ENCODE data around the gene MPZL2. TPM values are rescaled to one million over a fixed set of nuclear protein-coding genes. Genes with fewer than 3 reads are reported as not detected.
A peak's percentile ranks its signal among the peaks of the same experiment; 100 is the strongest.

The MPZL2 gene
- total RNA-seq, 4 donors from 2014 or later, result 21.0 to 32.4 (median 22.3) TPM

DNA sequence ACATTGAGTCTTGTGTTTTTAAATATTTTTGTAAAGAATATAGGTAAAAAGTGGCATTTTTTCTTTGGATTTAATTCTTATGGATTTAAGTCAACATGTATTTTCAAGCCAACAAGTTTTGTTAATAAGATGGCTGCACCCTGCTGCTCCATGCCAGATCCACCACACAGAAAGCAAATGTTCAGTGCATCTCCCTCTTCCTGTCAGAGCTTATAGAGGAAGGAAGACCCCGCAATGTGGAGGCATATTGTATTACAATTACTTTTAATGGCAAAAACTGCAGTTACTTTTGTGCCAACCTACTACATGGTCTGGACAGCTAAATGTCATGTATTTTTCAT lies 40.1 kb upstream of the MPZL2 start:
- no peaks in the 10 kb centered on the region for H3K27me3 ChIP-seq
- H3K9me3 ChIP-seq, result no peaks in the 10 kb centered on the region
- peak overlapping the region in 1 of 4 donors; percentile 37 for H3K4me3 ChIP-seq
- no peaks in the 10 kb centered on the region for H3K36me3 ChIP-seq
- no peak for TF ChIP-seq POLR2A (IDR thresholded peaks at IDR 0.05)
- TF ChIP-seq, protein P1, sequence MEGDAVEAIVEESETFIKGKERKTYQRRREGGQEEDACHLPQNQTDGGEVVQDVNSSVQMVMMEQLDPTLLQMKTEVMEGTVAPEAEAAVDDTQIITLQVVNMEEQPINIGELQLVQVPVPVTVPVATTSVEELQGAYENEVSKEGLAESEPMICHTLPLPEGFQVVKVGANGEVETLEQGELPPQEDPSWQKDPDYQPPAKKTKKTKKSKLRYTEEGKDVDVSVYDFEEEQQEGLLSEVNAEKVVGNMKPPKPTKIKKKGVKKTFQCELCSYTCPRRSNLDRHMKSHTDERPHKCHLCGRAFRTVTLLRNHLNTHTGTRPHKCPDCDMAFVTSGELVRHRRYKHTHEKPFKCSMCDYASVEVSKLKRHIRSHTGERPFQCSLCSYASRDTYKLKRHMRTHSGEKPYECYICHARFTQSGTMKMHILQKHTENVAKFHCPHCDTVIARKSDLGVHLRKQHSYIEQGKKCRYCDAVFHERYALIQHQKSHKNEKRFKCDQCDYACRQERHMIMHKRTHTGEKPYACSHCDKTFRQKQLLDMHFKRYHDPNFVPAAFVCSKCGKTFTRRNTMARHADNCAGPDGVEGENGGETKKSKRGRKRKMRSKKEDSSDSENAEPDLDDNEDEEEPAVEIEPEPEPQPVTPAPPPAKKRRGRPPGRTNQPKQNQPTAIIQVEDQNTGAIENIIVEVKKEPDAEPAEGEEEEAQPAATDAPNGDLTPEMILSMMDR (IDR thresholded peaks at IDR 0.05), result no peak
- H3K4me1 ChIP-seq, result no peaks in the 10 kb centered on the region
- no peak for DNase-seq
- peak overlapping the region in 3 of 4 donors; percentile 68 to 73 (median 72) for H3K27ac ChIP-seq

DNA sequence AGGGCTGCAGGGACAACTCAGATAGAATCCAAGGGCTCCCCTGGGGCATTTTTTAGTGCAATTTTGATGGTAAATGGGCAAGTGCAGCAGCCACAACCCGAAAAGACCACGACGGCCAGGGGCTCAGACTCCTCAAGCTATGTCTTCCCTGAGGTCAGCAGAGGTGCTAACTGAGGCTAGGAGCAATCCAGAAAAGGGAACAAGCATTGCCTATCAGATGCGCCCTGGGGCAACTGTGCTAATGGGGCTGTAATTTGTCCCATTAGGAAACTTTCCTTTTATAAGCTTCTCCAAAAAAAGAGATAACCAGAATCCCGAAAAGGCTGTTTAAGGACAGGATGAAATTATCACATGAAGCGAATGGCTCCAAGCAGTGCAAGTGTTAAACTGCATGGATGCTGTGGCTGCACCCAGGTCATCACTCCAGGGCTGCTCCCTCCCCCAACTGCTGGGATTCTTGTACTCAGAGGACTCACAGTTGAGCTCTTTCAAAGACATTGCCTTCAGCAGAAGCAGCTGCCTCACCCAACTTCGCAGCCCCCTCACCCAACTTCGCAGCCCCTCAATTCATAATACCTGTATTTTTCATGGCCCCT lies 37.6 kb upstream of the MPZL2 start:
- TF ChIP-seq POLR2A (IDR thresholded peaks at IDR 0.05), result no peak
- TF ChIP-seq, protein P1 (IDR thresholded peaks at IDR 0.05), result no peak
- Histone ChIP-seq H3K27ac (no peak overlapping the region), H3K27me3 (no peaks in the 10 kb centered on the region), H3K4me3 (no peak overlapping the region), H3K36me3 (no peaks in the 10 kb centered on the region), H3K4me1 (no peaks in the 10 kb centered on the region), H3K9me3 (no peaks in the 10 kb centered on the region)
- no peak for DNase-seq

DNA sequence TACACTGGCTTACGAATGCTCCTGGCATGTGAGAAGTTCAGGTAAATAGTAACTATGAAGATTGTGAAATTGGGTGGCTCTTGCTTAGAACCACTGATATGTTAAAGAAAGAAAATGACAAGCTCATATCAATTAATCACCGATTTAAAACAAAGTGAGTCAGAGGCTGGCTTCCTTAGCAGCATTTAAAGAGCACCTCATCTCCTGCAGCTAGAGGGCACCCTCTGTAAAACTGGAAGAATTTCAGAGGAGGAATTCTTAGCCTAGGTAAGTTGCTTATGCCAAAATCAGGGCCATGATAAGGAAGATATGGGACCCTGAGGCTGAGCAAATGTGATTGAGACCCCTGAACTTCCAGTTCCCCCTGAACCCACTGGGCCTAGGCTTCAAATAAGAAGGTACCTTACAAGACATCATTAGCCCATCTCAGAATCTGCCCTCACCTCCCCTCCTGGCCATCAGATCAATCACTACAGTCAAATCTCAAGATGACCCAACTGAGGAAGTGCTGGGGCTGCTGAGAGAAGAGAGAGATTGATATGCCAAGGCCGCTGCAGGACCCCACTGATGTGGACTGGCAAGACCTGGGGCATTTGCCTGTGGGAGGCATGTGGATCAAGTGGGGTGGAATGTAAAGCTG lies 31.8 kb upstream of the MPZL2 start:
- TF ChIP-seq, protein P1 (IDR thresholded peaks at IDR 0.05), result peak; percentile 22 to 80 (median 70)
- no peak for TF ChIP-seq POLR2A (IDR thresholded peaks at IDR 0.05)
- peak in 1 of 3 donors; percentile 71 for DNase-seq
- H3K9me3 ChIP-seq, result no peaks in the 10 kb centered on the region
- no peak overlapping the region for H3K4me3 ChIP-seq
- H3K27ac ChIP-seq, result no peak overlapping the region
- H3K4me1 ChIP-seq, result no peaks in the 10 kb centered on the region
- H3K36me3 ChIP-seq, result no peaks in the 10 kb centered on the region
- no peaks in the 10 kb centered on the region for H3K27me3 ChIP-seq

DNA sequence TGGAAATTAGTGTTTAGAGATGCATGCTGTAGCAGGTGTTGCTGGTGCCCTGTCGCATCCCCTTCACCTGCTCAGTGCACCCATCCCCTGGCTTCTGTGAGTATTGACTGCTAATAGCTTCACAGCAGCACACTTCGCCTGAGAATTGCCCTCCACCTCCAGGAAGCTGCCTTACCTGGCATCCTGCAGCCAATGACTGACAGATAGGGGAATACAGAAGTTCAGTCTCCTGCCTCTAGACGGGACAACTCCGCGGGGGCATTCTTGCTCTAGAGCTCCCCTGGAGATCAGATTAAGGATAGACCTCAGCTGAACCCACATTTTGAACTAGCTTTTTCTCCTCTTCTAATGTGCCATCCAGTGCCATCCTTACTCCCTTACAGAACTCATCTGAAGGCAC lies 31.1 kb upstream of the MPZL2 start:
- Histone ChIP-seq H3K27me3 (no peaks in the 10 kb centered on the region), H3K4me3 (no peak overlapping the region)

DNA sequence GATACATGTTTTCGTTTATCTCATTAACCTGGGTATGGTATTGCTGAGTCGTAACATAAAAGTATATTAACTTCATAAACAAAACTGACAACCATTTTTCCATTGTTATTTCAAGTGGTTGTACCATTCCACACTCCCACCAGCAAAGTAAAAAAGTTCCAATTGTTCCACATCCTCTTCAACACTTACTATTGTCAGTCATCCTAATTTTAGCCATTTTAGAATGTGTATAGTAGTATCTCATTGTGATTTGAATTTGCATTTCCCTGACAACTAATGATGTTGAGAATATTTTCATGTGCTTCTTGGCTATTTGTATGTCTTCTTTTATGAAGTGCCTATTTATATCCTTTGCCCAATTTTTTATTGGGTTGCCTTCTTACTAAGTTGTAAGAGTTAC lies 30.0 kb upstream of the MPZL2 start:
- Histone ChIP-seq H3K36me3 (no peaks in the 10 kb centered on the region), H3K27ac (no peak overlapping the region), H3K4me3 (no peak overlapping the region), H3K4me1 (no peaks in the 10 kb centered on the region), H3K27me3 (no peaks in the 10 kb centered on the region), H3K9me3 (no peaks in the 10 kb centered on the region)
- TF ChIP-seq, protein P1 (IDR thresholded peaks at IDR 0.05), result no peak
- DNase-seq, result no peak

More for the DNA sequence above, 31.1 kb upstream of the MPZL2 start:
- Histone ChIP-seq H3K9me3 (no peaks in the 10 kb centered on the region), H3K4me1 (no peaks in the 10 kb centered on the region), H3K36me3 (no peaks in the 10 kb centered on the region), H3K27ac (no peak overlapping the region)
- TF ChIP-seq POLR2A (IDR thresholded peaks at IDR 0.05), result no peak
- TF ChIP-seq, protein P1 (IDR thresholded peaks at IDR 0.05), result no peak
- no peak for DNase-seq
